GM23338 (cell line): ENCODE results near the gene RBP7. TPM values are rescaled to one million over a fixed set of nuclear protein-coding genes. Genes with fewer than 3 reads are reported as not detected.

ENCODE experiments used
- ATAC-seq: fragments of 200-7000 bp; cut with Tn5 transposase; 3 replicates; pipeline ENCODE4 v1.9.1; 2020
- DNase-seq: peaks from one replicate; pipeline ENCODE4 v3.0.0-alpha.2; 2015; ENCODE audit warnings: low spot score
- H2AFZ ChIP-seq: fragments of 200-600 bp; sonication (generic); 2 replicates; pipeline ENCODE4 v1.8.0; 2016; ENCODE audit warnings: antibody characterized with exemption, mild to moderate bottlenecking, moderate library complexity
- H3F3A ChIP-seq: fragments of 200-600 bp; sonication (generic); replicated peaks from 2 replicates; pipeline ENCODE4 v1.8.0; 2017; ENCODE audit warnings: antibody characterized with exemption, mixed run types, low read depth
- H3K27ac ChIP-seq: fragments of 200-600 bp; sonication (generic); 2 replicates; pipeline ENCODE4 v1.6.1; 2016; ENCODE audit warnings: low read depth
- H3K27me3 ChIP-seq: fragments of 200-600 bp; sonication (generic); 2 replicates; pipeline ENCODE4 v1.8.0; 2016; ENCODE audit warnings: mild to moderate bottlenecking, mixed run types, moderate library complexity; ENCODE audit not compliant: insufficient read depth
- H3K36me3 ChIP-seq: fragments of 200-600 bp; sonication (generic); 2 replicates; pipeline ENCODE4 v1.8.0; 2016; ENCODE audit warnings: mild to moderate bottlenecking; ENCODE audit not compliant: insufficient read depth
- H3K4me1 ChIP-seq: fragments of 200-600 bp; sonication (generic); 2 replicates; pipeline ENCODE4 v1.8.0; 2016; ENCODE audit warnings: mild to moderate bottlenecking, moderate library complexity; ENCODE audit not compliant: insufficient read depth
- H3K4me2 ChIP-seq: fragments of 200-600 bp; sonication (generic); 2 replicates; pipeline ENCODE4 v1.7.1; 2017; ENCODE audit warnings: mixed run types
- H3K4me3 ChIP-seq: fragments of 200-600 bp; sonication (generic); 2 replicates; pipeline ENCODE4 v1.6.1; 2016; ENCODE audit warnings: mixed run types
- H3K79me2 ChIP-seq: fragments of 200-600 bp; sonication (generic); replicated peaks from 2 replicates; pipeline ENCODE4 v1.8.0; 2017; ENCODE audit warnings: mild to moderate bottlenecking; ENCODE audit not compliant: insufficient read depth
- H3K9me2 ChIP-seq: fragments of 200-600 bp; sonication (generic); 2 replicates; pipeline ENCODE4 v1.8.0; 2017; ENCODE audit not compliant: insufficient read depth
- H4K20me1 ChIP-seq: fragments of 200-600 bp; sonication (generic); replicated peaks from 2 replicates; pipeline ENCODE4 v1.8.0; 2017; ENCODE audit warnings: mild to moderate bottlenecking; ENCODE audit not compliant: insufficient read depth
- H3K27ac Mint-ChIP-seq: 2 replicates; pipeline ENCODE4 v1.8.0; 2020; ENCODE audit warnings: inconsistent platforms, mild to moderate bottlenecking, moderate library complexity, mixed read lengths
- H3K27me3 Mint-ChIP-seq: 3 replicates; pipeline ENCODE4 v1.8.0; 2022; ENCODE audit warnings: low read depth, mild to moderate bottlenecking, moderate library complexity, mixed read lengths, inconsistent platforms; ENCODE audit not compliant: insufficient read depth, poor library complexity
- H3K36me3 Mint-ChIP-seq: 3 replicates; pipeline ENCODE4 v1.8.0; 2021; ENCODE audit warnings: low read depth, mild to moderate bottlenecking, inconsistent platforms, moderate library complexity, mixed read lengths
- H3K4me1 Mint-ChIP-seq: 3 replicates; pipeline ENCODE4 v1.8.0; 2020; ENCODE audit warnings: mild to moderate bottlenecking, inconsistent platforms, mixed read lengths
- H3K4me3 Mint-ChIP-seq: 3 replicates; pipeline ENCODE4 v1.8.0; 2021; ENCODE audit warnings: moderate library complexity, mild to moderate bottlenecking, inconsistent platforms, mixed read lengths
- H3K9me3 Mint-ChIP-seq: 3 replicates; pipeline ENCODE4 v1.8.0; 2020; ENCODE audit warnings: moderate library complexity, mild to moderate bottlenecking, inconsistent platforms, mixed read lengths
- ETS1 ChIP-seq: IDR thresholded peaks from 2 replicates; pipeline ENCODE4 v1.6.1; 2016; ENCODE audit warnings: antibody characterized with exemption
- EZH2 ChIP-seq: fragments of 200-600 bp; sonication (generic); IDR thresholded peaks from one replicate; pipeline ENCODE4 v1.8.0; 2017; ENCODE audit warnings: antibody characterized with exemption, mild to moderate bottlenecking, low read depth; ENCODE audit not compliant: unreplicated experiment
- EZH2phosphoT487 ChIP-seq: fragments of 200-600 bp; sonication (generic); IDR thresholded peaks from one replicate; pipeline ENCODE4 v1.8.1; 2018; ENCODE audit warnings: antibody characterized with exemption; ENCODE audit not compliant: unreplicated experiment
- JUNB ChIP-seq: IDR thresholded peaks from one replicate; pipeline ENCODE4 v1.6.1; 2016; ENCODE audit warnings: antibody characterized with exemption; ENCODE audit not compliant: unreplicated experiment
- NANOG ChIP-seq: IDR thresholded peaks from 2 replicates; pipeline ENCODE4 v1.6.1; 2016; ENCODE audit warnings: antibody characterized with exemption, borderline replicate concordance
- POLR2AphosphoS5 ChIP-seq: IDR thresholded peaks from 2 replicates; pipeline ENCODE4 v1.6.1; 2016; ENCODE audit warnings: antibody characterized with exemption, low read depth
- REST ChIP-seq: IDR thresholded peaks from one replicate; pipeline ENCODE4 v1.6.1; 2018; ENCODE audit warnings: antibody characterized with exemption; ENCODE audit not compliant: unreplicated experiment
- STAT1 ChIP-seq: IDR thresholded peaks from one replicate; pipeline ENCODE4 v1.6.1; 2016; ENCODE audit warnings: antibody characterized with exemption; ENCODE audit not compliant: unreplicated experiment
- ZNF331 ChIP-seq: fragments of 250-450 bp; sonication (Bioruptor Pico); IDR thresholded peaks from 2 replicates; pipeline ENCODE4 v1.5.0; 2020; ENCODE audit warnings: low read depth, mild to moderate bottlenecking, moderate library complexity
- ZNF462 ChIP-seq: fragments of 250-450 bp; sonication (Bioruptor Pico); IDR thresholded peaks from 2 replicates; pipeline ENCODE4 v1.5.0; 2020; ENCODE audit warnings: mild to moderate bottlenecking, moderate library complexity
- polyA plus RNA-seq: library from polyadenylated mRNA; unstranded; fragments of >200 nt; fragmentation: Nextera tagmentation; extraction: Ambion mirVana; gene quantifications from 2 replicates; pipeline ENCODE4 v1.2.1, GENCODE V29; 2016
- total RNA-seq: library from RNA; depleted of rRNA; stranded (reverse); fragments of >200 nt; shearing (Covaris generic); gene quantifications from 2 replicates; pipeline ENCODE4 v1.2.3, GENCODE V29; 2014

The RBP7 gene
- total and polyA plus RNA-seq, 2 experiments from 2014 or later = 3.2 to 16.7 TPM

- TF ChIP-seq REST = no peak
- no peak for TF ChIP-seq JUNB
Measured at GRCh38 chr1:10057796-10058195, 60.8 kb downstream of the RBP7 start (continued).

GRCh38 chr1:10059342-10059718 is 62.3 kb downstream of the RBP7 start:
- H3K9me2 ChIP-seq = no peaks in the 10 kb centered on the region
- H3K4me2 ChIP-seq = no peak overlapping the region
- H3K4me1 ChIP-seq = peaks cover 9% of the 10 kb centered on the region; the same call in 1 of the 2 replicates
- peaks cover 24% of the 10 kb centered on the region for H3K4me1 Mint-ChIP-seq
- H3K36me3 Mint-ChIP-seq = no peaks in the 10 kb centered on the region; the same call in 2 of the 3 replicates
- H3K27me3 ChIP-seq = no peaks in the 10 kb centered on the region
- H3K36me3 ChIP-seq = no peaks in the 10 kb centered on the region; the same call in 1 of the 2 replicates
- DNase-seq (no peak), ATAC-seq (peak; percentile 32; the same call in 2 of the 3 replicates)
- H3K27me3 Mint-ChIP-seq = peaks cover 2% of the 10 kb centered on the region
- H3K27ac Mint-ChIP-seq = no peak overlapping the region
- no peak overlapping the region for H3K4me3 Mint-ChIP-seq
- H3K4me3 ChIP-seq = no peak overlapping the region
- 0 out of 2 replicates have a peak, but pooled peaks cover 3% of the 10 kb centered on the region for H3F3A ChIP-seq
- peaks cover 23% of the 10 kb centered on the region for H4K20me1 ChIP-seq
- no peaks in the 10 kb centered on the region for H3K9me3 Mint-ChIP-seq
- H3K27ac ChIP-seq = 0 out of 2 replicates have a peak overlapping the region, but pooled peaks have one; percentile 32
- H3K79me2 ChIP-seq = peaks cover 100% of the 10 kb centered on the region
- no peak overlapping the region for H2AFZ ChIP-seq
- TF ChIP-seq REST (no peak), ETS1 (no peak), EZH2 (no peak), STAT1 (no peak), ZNF331 (CRISPR knock-in tag) (no peak), NANOG (no peak), EZH2phosphoT487 (no peak), ZNF462 (CRISPR knock-in tag) (no peak), POLR2AphosphoS5 (no peak), JUNB (no peak)
